Fibroblast of mammary gland (primary cell): ENCODE data around the gene PPP2R2D.

Source experiments
- DNase-seq: peaks from one replicate; pipeline ENCODE4 v3.0.0-alpha.2; 2010; ENCODE audit warnings: low read depth
- H3K4me3 ChIP-seq: 2 replicates; pipeline ENCODE4 v1.5.1; 2011; ENCODE audit warnings: low read depth, mild to moderate bottlenecking, low read length, moderate library complexity; ENCODE audit not compliant: control insufficient read depth
- CTCF ChIP-seq: conservative IDR thresholded peaks from 2 replicates; pipeline ENCODE4 v1.5.1; 2011; ENCODE audit warnings: low read depth, low read length, inconsistent platforms; ENCODE audit not compliant: control insufficient read depth, insufficient read depth

PPP2R2D gene

GRCh38 chr10:131963350-131963749 is 62.5 kb downstream of the PPP2R2D start:
- H3K4me3 ChIP-seq = no peak overlapping the region
- no peak for DNase-seq
- no peak for TF ChIP-seq CTCF

- no peak for DNase-seq
- TF ChIP-seq CTCF = no peak
- no peak overlapping the region for H3K4me3 ChIP-seq
These were observed 63.0 kb downstream of the PPP2R2D start for GRCh38 chr10:131963811-131964210.

- H3K4me3 ChIP-seq = no peak overlapping the region
- DNase-seq = peak; percentile 12
- TF ChIP-seq CTCF = no peak
These were observed 63.5 kb downstream of the PPP2R2D start for GRCh38 chr10:131964298-131964697.

- TF ChIP-seq CTCF = no peak
- no peak for DNase-seq
- H3K4me3 ChIP-seq = no peak overlapping the region
These were observed 68.1 kb downstream of the PPP2R2D start for GRCh38 chr10:131968949-131969348.

GRCh38 chr10:131970946-131971345 is 70.1 kb downstream of the PPP2R2D start:
- no peak for DNase-seq
- TF ChIP-seq CTCF = no peak
- no peak overlapping the region for H3K4me3 ChIP-seq

GRCh38 chr10:131971591-131971990 is 70.8 kb downstream of the PPP2R2D start:
- TF ChIP-seq CTCF = no peak

GRCh38 chr10:131972474-131973071 is 71.8 kb downstream of the PPP2R2D start:
- H3K4me3 ChIP-seq = no peak overlapping the region
- DNase-seq = peak; percentile 56
- TF ChIP-seq CTCF = no peak

More at GRCh38 chr10:131971591-131971990, 70.8 kb downstream of the PPP2R2D start:
- DNase-seq = no peak
- H3K4me3 ChIP-seq = no peak overlapping the region
